Activated B cell treated with CpG ODN at 0.5 μM for 24 hours (primary cell): ENCODE results near the gene CCL1. TPM values are rescaled to one million over a fixed set of nuclear protein-coding genes. Genes with fewer than 3 reads are reported as not detected.

Experiments used
- ATAC-seq: fragments of 200-7000 bp; cut with Tn5 transposase; one replicate; pipeline ENCODE4 v1.10.0; 2021; ENCODE audit warnings: low read depth, mild to moderate bottlenecking, moderate library complexity
- CTCF ChIA-PET: fragments of 350-600 bp; sonication (Branson Sonifier 250); formaldehyde crosslinking; loops from one replicate; lab custom pipeline; 2021; ENCODE audit warnings: antibody characterized with exemption; lab: Charles Lee
- POLR2A ChIA-PET: fragments of 350-600 bp; sonication (Branson Sonifier 250); formaldehyde crosslinking; loops from one replicate; lab custom pipeline; 2021; ENCODE audit warnings: antibody characterized with exemption; lab: Charles Lee
- DNase-seq: peaks from one replicate; pipeline ENCODE4 v3.0.0; 2022
- H3K27ac Mint-ChIP-seq: one replicate; pipeline ENCODE4 v1.8.0; 2020; ENCODE audit warnings: mixed read lengths
- H3K27me3 Mint-ChIP-seq: one replicate; pipeline ENCODE4 v1.8.0; 2021; ENCODE audit warnings: mixed read lengths
- H3K36me3 Mint-ChIP-seq: one replicate; pipeline ENCODE4 v1.8.0; 2021; ENCODE audit warnings: low read depth, mixed read lengths
- H3K4me1 Mint-ChIP-seq: one replicate; pipeline ENCODE4 v1.8.0; 2021; ENCODE audit warnings: mixed read lengths
- H3K4me3 Mint-ChIP-seq: one replicate; pipeline ENCODE4 v1.8.0; 2020; ENCODE audit warnings: mild to moderate bottlenecking, mixed read lengths
- H3K9me3 Mint-ChIP-seq: one replicate; pipeline ENCODE4 v1.8.0; 2020; ENCODE audit warnings: mixed read lengths
- CTCF ChIP-seq: fragments of 200-600 bp; IDR thresholded peaks from one replicate; pipeline ENCODE4 v1.8.0; 2022; ENCODE audit warnings: antibody characterized with exemption, mild to moderate bottlenecking
- intact Hi-C: fragments of 100-400 bp; cut with micrococcal nuclease; formaldehyde crosslinking; loops from one replicate; pipeline ENCODE4 v1.15.1; 2024
- total RNA-seq: library from RNA; stranded (reverse); gene quantifications from 2 replicates; pipeline ENCODE4 v1.2.3, GENCODE V29; 2022

Gene CCL1
- total RNA-seq, 1 donor from 2014 or later, result not detected

GRCh38 chr17:34321964-34322363 is 41.1 kb downstream of the CCL1 start:
- Mint-ChIP-seq H3K27ac (no peak overlapping the region), H3K4me1 (no peaks in the 10 kb centered on the region), H3K27me3 (peaks cover 17% of the 10 kb centered on the region), H3K4me3 (no peak overlapping the region), H3K9me3 (peaks cover 11% of the 10 kb centered on the region), H3K36me3 (no peaks in the 10 kb centered on the region)
- ChIA-PET CTCF (no interaction called here), POLR2A (no interaction called here)
- ATAC-seq (no peak), DNase-seq (no peak)
- no peak for TF ChIP-seq CTCF
- intact Hi-C loops, result no loop called here

- no peak for TF ChIP-seq CTCF
- intact Hi-C loops, result no loop called here
- H3K4me3 Mint-ChIP-seq, result no peak within 1 kb of the TSS
- H3K27me3 Mint-ChIP-seq, result peaks cover 10% of the 10 kb centered on the region
- no peak within 1 kb of the TSS for H3K27ac Mint-ChIP-seq
- DNase-seq (no peak), ATAC-seq (no peak)
- H3K9me3 Mint-ChIP-seq, result peaks cover 4% of the 10 kb centered on the region
- no peaks in the 10 kb centered on the region for H3K36me3 Mint-ChIP-seq
- ChIA-PET POLR2A (no interaction called here), CTCF (interaction anchor here (0.6 kb wide), 1 partner anchor 31 kb away, joined by 4 read pairs; no protein-coding TSS in a partner anchor)
- peaks cover under 1% of the 10 kb centered on the region for H3K4me1 Mint-ChIP-seq
Observed at GRCh38 chr17:34319039-34319483, 44.0 kb downstream of the CCL1 start, which contains the start of gene CCL8. Gene CCL8 (plus strand): TSS chr17:34319435. CDS start chr17:34319502, 67 bp downstream.

- CTCF ChIA-PET, result interaction anchor here (0.6 kb wide), 1 partner anchor 31 kb away, joined by 4 read pairs; no protein-coding TSS in a partner anchor
- Mint-ChIP-seq H3K27me3 (peaks cover 10% of the 10 kb centered on the region), H3K27ac (no peak overlapping the region), H3K36me3 (no peaks in the 10 kb centered on the region), H3K4me1 (peaks cover 3% of the 10 kb centered on the region), H3K4me3 (no peak overlapping the region), H3K9me3 (no peaks in the 10 kb centered on the region)
- POLR2A ChIA-PET, result no interaction called here
- TF ChIP-seq CTCF, result no peak
- intact Hi-C loops, result no loop called here
- ATAC-seq (no peak), DNase-seq (no peak)
Observed at GRCh38 chr17:34318474-34318873, 44.6 kb downstream of the CCL1 start.

- DNase-seq (no peak), ATAC-seq (no peak)
- POLR2A ChIA-PET, result no interaction called here
- intact Hi-C loops, result no loop called here
- Mint-ChIP-seq H3K27ac (no peak overlapping the region), H3K4me3 (no peak overlapping the region), H3K4me1 (peaks cover 3% of the 10 kb centered on the region), H3K36me3 (no peaks in the 10 kb centered on the region), H3K9me3 (no peaks in the 10 kb centered on the region), H3K27me3 (peaks cover 25% of the 10 kb centered on the region)
- CTCF ChIA-PET, result no interaction called here
- TF ChIP-seq CTCF, result no peak
Observed at GRCh38 chr17:34314279-34314678, 48.8 kb downstream of the CCL1 start.

GRCh38 chr17:34313164-34313563 is 49.9 kb downstream of the CCL1 start:
- intact Hi-C loops, result no loop called here
- DNase-seq, result no peak
- no peak overlapping the region for H3K27ac Mint-ChIP-seq
- H3K4me1 Mint-ChIP-seq, result peaks cover 3% of the 10 kb centered on the region
- H3K9me3 Mint-ChIP-seq, result no peaks in the 10 kb centered on the region
- ChIA-PET POLR2A (no interaction called here), CTCF (no interaction called here)
- H3K27me3 Mint-ChIP-seq, result peaks cover 27% of the 10 kb centered on the region
- no peak for TF ChIP-seq CTCF
- no peaks in the 10 kb centered on the region for H3K36me3 Mint-ChIP-seq
- ATAC-seq, result no peak
- H3K4me3 Mint-ChIP-seq, result no peak overlapping the region
